Measurements from ENCODE around the gene TMEM203. TPM values are rescaled to one million over a fixed set of nuclear protein-coding genes. Genes with fewer than 3 reads are reported as not detected.

The TMEM203 gene
- total and polyA plus RNA-seq, 4 donors, result 19.9 to 27.5 (median 21.5) TPM

DNA sequence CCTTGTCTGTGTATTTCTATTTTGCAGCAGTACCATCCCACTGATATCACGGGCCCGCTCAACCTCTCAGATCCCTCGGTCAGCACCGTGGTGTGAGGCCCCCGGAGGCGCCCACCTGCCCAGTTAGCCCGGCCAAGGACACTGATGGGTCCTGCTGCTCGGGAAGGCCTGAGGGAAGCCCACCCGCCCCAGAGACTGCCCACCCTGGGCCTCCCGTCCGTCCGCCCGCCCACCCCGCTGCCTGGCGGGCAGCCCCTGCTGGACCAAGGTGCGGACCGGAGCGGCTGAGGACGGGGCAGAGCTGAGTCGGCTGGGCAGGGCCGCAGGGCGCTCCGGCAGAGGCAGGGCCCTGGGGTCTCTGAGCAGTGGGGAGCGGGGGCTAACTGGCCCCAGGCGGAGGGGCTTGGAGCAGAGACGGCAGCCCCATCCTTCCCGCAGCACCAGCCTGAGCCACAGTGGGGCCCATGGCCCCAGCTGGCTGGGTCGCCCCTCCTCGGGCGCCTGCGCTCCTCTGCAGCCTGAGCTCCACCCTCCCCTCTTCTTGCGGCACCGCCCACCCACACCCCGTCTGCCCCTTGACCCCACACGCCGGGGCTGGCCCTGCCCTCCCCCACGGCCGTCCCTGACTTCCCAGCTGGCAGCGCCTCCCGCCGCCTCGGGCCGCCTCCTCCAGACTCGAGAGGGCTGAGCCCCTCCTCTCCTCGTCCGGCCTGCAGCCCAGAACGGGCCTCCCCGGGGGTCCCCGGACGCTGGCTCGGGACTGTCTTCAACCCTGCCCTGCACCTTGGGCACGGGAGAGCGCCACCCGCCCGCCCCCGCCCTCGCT is 37.5 kb downstream of the TMEM203 start:
- DNase-seq (ENCODE audit: low spot score), result no peak
- H3K4me1 ChIP-seq (ENCODE audit: control insufficient read depth in 4 of 4, insufficient read depth in 4 of 4, low read length in 3 of 4), result peaks cover 18 to 26% (median 21%) of the 10 kb centered on the region in 4 donors
- no peaks in the 10 kb centered on the region for H3K36me3 ChIP-seq (ENCODE audit: control insufficient read depth in 4 of 4, insufficient read depth in 3 of 4, low read depth in 1 of 4, low read length in 3 of 4)
- no peaks in the 10 kb centered on the region for H3K9me3 ChIP-seq (ENCODE audit: control insufficient read depth in 4 of 4, low read length in 3 of 4)
- H3K27ac ChIP-seq (ENCODE audit: low read depth in 1 of 2, low read length in 2 of 2), result no peak overlapping the region
- H3K9ac ChIP-seq (ENCODE audit: low read depth in 1 of 2, low read length in 2 of 2), result no peak overlapping the region
- 7% methylated on average over 57 of the region's 57 CpGs for WGBS
- peaks cover 7 to 36% (median 15%) of the 10 kb centered on the region in 4 donors for H3K27me3 ChIP-seq (ENCODE audit: control insufficient read depth in 4 of 4, insufficient read depth in 4 of 4, low read length in 3 of 4)
- TF ChIP-seq FOXA1 (IDR thresholded peaks at IDR 0.05) (no peak), RXRA (IDR thresholded peaks at IDR 0.05) (no peak), SP1 (IDR thresholded peaks at IDR 0.05) (no peak), RAD21 (IDR thresholded peaks at IDR 0.05) (no peak), NR2F2 (IDR thresholded peaks at IDR 0.05) (no peak), GABPA (IDR thresholded peaks at IDR 0.05 in 1 of 2, conservative IDR thresholded peaks at IDR 0.05 in 1 of 2) (no peak), JUND (IDR thresholded peaks at IDR 0.05) (no peak), HNF4G (IDR thresholded peaks at IDR 0.05) (no peak), YY1 (IDR thresholded peaks at IDR 0.05) (no peak), HNF4A (conservative IDR thresholded peaks at IDR 0.05) (no peak), FOXA2 (IDR thresholded peaks at IDR 0.05) (no peak), EGR1 (IDR thresholded peaks at IDR 0.05; ENCODE audit: low read depth in 2 of 2) (no peak), TAF1 (conservative IDR thresholded peaks at IDR 0.05) (no peak)
- TF ChIP-seq, protein P1, sequence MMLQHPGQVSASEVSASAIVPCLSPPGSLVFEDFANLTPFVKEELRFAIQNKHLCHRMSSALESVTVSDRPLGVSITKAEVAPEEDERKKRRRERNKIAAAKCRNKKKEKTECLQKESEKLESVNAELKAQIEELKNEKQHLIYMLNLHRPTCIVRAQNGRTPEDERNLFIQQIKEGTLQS (IDR thresholded peaks at IDR 0.05), result no peak
- TF ChIP-seq, protein P2, sequence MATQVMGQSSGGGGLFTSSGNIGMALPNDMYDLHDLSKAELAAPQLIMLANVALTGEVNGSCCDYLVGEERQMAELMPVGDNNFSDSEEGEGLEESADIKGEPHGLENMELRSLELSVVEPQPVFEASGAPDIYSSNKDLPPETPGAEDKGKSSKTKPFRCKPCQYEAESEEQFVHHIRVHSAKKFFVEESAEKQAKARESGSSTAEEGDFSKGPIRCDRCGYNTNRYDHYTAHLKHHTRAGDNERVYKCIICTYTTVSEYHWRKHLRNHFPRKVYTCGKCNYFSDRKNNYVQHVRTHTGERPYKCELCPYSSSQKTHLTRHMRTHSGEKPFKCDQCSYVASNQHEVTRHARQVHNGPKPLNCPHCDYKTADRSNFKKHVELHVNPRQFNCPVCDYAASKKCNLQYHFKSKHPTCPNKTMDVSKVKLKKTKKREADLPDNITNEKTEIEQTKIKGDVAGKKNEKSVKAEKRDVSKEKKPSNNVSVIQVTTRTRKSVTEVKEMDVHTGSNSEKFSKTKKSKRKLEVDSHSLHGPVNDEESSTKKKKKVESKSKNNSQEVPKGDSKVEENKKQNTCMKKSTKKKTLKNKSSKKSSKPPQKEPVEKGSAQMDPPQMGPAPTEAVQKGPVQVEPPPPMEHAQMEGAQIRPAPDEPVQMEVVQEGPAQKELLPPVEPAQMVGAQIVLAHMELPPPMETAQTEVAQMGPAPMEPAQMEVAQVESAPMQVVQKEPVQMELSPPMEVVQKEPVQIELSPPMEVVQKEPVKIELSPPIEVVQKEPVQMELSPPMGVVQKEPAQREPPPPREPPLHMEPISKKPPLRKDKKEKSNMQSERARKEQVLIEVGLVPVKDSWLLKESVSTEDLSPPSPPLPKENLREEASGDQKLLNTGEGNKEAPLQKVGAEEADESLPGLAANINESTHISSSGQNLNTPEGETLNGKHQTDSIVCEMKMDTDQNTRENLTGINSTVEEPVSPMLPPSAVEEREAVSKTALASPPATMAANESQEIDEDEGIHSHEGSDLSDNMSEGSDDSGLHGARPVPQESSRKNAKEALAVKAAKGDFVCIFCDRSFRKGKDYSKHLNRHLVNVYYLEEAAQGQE (IDR thresholded peaks at IDR 0.05), result no peak
- TF ChIP-seq, protein P3, sequence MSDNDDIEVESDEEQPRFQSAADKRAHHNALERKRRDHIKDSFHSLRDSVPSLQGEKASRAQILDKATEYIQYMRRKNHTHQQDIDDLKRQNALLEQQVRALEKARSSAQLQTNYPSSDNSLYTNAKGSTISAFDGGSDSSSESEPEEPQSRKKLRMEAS (IDR thresholded peaks at IDR 0.05), result no peak
- TF ChIP-seq, protein P4, sequence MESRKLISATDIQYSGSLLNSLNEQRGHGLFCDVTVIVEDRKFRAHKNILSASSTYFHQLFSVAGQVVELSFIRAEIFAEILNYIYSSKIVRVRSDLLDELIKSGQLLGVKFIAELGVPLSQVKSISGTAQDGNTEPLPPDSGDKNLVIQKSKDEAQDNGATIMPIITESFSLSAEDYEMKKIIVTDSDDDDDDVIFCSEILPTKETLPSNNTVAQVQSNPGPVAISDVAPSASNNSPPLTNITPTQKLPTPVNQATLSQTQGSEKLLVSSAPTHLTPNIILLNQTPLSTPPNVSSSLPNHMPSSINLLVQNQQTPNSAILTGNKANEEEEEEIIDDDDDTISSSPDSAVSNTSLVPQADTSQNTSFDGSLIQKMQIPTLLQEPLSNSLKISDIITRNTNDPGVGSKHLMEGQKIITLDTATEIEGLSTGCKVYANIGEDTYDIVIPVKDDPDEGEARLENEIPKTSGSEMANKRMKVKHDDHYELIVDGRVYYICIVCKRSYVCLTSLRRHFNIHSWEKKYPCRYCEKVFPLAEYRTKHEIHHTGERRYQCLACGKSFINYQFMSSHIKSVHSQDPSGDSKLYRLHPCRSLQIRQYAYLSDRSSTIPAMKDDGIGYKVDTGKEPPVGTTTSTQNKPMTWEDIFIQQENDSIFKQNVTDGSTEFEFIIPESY (IDR thresholded peaks at IDR 0.05), result no peak
- TF ChIP-seq, protein P5, sequence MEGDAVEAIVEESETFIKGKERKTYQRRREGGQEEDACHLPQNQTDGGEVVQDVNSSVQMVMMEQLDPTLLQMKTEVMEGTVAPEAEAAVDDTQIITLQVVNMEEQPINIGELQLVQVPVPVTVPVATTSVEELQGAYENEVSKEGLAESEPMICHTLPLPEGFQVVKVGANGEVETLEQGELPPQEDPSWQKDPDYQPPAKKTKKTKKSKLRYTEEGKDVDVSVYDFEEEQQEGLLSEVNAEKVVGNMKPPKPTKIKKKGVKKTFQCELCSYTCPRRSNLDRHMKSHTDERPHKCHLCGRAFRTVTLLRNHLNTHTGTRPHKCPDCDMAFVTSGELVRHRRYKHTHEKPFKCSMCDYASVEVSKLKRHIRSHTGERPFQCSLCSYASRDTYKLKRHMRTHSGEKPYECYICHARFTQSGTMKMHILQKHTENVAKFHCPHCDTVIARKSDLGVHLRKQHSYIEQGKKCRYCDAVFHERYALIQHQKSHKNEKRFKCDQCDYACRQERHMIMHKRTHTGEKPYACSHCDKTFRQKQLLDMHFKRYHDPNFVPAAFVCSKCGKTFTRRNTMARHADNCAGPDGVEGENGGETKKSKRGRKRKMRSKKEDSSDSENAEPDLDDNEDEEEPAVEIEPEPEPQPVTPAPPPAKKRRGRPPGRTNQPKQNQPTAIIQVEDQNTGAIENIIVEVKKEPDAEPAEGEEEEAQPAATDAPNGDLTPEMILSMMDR (IDR thresholded peaks at IDR 0.05; ENCODE audit: low read depth, low read length, missing input control), result no peak
- H3K4me3 ChIP-seq (ENCODE audit: low read depth in 1 of 3, low read length in 3 of 3), result peak overlapping the region in 1 of 3 donors; percentile 42
